HS-27A (cell line): ENCODE measurements around the gene NFIA.

ENCODE experiments used
- DNase-seq: peaks from one replicate; pipeline ENCODE4 v3.0.0-alpha.2; 2012; ENCODE audit warnings: low read depth, missing footprints

Gene NFIA

DNA sequence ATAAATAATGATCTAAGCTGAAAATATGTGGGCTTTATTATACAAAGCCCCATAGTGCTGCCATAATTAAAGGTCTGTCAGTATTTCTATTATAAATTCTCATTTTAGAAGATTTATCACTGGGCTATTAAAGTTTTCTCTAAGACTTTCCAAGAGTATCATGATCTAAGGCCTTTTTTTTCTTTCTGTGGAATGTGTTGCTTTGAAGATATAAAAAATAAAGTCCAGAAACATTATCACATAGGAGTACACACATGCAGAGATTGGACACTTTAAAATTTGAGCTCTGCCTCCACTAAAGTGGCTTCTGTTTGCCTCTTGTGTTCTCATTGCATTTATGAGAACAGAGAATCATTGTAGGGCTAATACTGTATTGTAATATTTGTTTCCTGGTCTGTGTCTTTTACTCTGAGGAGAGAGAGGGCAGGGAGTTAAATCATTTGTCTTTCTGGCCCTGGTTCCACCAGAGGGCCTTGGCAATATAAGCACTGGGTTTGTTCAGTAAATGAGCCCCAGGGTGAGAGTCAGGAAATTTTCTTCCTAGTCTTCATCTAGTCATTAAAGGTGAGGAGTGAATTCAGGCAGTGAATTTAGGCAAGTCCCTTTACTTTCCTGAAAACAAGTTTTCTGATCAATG lies 70.2 kb downstream of the NFIA start:
- DNase-seq: no peak

DNA sequence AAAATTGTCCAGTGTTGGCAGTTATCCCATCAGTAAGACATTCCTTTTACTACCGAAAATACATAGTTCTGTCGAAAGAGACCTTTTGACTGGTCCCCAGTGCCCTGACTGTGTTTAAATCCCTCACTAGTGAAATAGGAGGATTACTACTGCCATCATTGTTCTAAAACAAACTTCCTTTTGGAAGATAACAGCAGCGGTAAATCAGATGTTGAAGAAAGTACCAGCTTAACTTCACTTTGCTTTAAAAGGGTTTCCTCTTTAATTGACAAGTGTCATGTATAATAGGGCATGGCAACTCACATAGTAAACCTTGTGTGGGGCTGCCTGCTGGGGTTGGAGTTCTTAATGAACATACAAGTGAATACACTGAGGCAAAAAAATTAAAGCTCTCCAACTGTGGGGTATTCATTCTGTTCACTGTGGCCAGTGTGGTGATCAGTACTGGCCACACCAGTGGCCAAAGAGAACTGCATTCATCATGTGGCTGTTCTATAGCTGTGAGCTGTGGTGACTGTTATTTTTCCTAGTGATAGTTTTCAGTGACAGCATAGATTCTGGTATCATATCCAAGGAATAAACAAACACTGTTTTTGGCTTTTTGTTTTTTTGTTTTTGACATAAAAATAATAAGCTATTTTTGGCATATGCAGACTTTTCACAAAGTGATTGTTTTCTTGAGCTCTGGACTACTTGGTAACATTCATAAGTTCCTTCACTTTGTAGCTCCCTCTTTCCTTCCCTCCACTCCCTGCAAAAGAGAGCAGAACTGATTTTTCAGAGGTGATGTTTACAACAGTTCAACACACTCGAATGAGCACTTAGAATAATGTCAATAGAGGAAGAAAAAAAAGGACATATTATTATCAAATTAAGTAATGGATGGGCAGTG lies 74.5 kb downstream of the NFIA start:
- no peak for DNase-seq

GRCh38 chr1:61157468-61157987 lies 75.2 kb downstream of the NFIA start:
- no peak for DNase-seq

- DNase-seq: no peak
Observed at GRCh38 chr1:61158591-61158990, 76.2 kb downstream of the NFIA start.

- no peak for DNase-seq
Observed at GRCh38 chr1:61160526-61160925, 78.2 kb downstream of the NFIA start.

GRCh38 chr1:61162520-61163258 lies 80.3 kb downstream of the NFIA start:
- DNase-seq: no peak

GRCh38 chr1:61163355-61163754 lies 81.0 kb downstream of the NFIA start:
- DNase-seq: no peak

DNA sequence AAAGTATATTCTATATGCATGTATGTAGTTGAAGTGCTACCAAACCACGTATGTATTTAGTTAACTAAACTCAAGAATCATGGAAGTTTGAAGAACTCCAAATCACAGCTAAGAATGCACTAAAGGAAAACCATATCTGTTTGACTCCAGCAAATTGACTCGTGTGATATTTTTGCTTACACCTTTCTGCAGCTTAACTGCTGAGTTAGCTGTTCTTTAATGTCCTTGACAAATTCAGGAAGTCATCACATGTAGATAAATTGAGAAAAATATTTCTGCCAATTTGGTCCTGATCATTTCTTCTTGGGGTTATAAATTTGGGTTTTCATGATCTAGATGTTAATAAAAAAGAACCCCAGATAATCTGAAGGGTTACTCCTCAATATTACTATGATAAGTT lies 83.0 kb downstream of the NFIA start:
- no peak for DNase-seq

GRCh38 chr1:61167309-61167708 lies 84.9 kb downstream of the NFIA start:
- no peak for DNase-seq

DNA sequence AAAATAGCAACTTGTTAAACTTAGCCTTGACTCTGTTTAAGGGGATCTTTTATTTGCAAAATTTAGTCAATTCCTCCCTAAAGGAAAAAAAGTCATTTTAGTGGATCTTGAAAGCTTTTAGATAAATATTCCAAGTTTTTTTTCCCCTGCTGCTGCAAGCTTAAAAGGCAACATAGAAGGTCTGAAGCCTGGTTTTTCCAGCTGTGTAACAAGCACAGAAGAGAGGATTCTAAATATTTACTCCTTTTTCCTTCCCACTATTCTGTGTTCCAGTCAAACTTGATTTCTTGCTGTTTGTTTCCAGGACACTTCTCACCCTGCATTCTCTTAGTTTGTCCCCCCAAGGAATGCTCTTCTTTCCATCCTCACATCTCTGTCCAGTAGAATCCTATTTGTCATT lies 86.7 kb downstream of the NFIA start:
- DNase-seq: no peak

DNA sequence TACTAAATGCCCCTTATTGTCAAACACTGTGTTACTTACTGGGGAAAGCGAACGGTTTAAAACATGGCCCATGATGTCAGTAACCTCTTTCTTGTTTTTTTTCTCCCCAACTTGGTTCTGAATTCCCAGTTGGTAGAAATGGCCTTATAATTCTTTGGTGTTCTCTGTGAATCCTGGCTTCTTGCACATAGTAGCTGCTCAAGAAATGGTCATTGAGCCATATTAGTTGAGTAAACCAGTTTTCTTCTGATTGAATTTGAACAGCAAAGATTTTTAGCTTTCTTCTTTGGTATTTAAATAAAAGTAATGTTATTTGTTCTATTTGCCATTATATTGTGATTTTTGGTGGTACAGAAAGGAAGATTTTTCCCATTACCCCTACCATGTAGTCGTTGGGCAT lies 87.3 kb downstream of the NFIA start:
- DNase-seq: no peak

DNA sequence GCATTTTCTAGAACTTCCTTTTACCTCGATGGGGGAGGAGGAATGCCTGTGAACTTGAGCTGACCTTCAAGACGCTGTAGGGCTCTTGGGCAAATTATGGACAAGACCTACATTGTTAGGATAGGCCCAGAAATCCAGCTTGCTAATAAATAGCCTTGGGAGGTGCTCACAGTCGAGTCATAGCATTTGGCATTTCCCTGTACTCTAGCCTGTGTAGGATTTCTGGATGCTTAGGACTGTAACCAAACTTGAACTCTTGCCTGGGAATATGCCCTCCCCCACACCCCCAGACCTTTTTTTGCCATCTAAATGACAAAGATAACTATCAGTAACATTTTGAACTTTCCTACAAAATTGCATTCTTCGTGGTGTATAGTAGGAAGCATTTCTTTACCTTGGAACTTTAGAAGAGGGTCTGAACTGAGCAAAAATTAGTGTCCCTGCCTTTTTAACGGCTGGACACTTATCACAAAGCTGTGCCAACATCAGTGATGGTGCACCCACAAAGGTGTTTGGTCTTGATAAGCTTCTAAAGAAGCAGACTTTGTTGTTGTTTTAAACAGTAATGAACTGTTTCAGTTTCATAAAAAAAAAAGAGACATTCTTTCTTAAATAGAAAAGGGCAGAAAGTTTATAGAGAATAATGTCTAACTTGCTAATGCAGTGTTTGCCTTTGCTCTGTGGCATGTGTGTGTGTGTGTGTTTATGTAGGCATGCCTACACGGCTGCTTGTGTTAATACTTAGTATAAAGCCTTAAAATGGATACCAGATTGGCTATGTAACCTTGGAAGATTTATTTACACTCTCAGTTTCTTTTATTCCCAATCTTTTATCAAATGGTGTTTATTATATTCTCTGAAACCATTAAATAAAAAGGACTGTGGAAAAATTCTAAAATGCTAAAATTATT lies 88.2 kb downstream of the NFIA start:
- DNase-seq: no peak

GRCh38 chr1:61171346-61171745 lies 89.0 kb downstream of the NFIA start:
- DNase-seq: no peak

- DNase-seq: no peak
Observed at GRCh38 chr1:61171974-61172373, 89.6 kb downstream of the NFIA start.

DNA sequence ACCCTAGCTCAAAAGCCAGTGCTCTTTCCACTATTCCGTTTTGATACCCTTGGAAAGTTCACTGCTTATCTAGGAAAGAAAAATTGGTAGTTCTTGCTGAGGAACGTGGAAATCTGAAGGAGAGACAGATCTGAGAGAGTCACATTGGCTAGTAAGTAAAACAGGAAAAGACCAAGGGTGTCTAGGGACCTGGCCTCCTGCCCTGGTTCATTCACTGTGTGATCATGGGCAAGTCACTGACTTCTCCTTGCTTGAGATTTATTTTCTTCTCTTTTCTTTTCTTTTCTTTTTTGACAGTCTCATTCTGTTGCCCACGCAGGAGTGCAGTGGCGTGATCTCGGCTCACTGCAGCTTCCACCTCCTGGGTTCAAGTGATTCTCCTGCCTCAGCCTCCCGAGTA lies 90.8 kb downstream of the NFIA start:
- no peak for DNase-seq

GRCh38 chr1:61174060-61174795 lies 91.9 kb downstream of the NFIA start:
- no peak for DNase-seq

DNA sequence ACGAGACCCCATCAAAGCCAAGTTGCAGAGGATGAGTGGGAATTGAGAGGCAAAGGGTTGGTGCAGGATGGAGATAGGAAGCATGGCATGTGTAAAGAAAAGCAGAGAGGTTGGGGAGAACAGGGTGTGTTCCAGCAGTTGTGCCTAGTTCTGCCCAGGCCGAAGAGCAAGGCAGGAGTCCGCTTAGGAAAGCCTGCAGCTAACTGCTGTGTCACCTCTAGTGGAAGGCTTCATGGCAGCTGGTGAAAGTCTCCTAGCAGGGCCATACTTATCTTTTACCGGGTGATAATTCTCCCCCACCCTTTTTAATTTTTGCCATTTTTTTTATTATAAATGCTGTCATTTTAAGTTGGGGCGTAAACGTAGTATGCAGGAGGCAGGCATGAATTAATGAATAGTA lies 93.6 kb downstream of the NFIA start:
- no peak for DNase-seq

GRCh38 chr1:61181067-61182038 lies 99.0 kb downstream of the NFIA start:
- no peak for DNase-seq

GRCh38 chr1:61182049-61182448 lies 99.7 kb downstream of the NFIA start:
- DNase-seq: no peak

DNA sequence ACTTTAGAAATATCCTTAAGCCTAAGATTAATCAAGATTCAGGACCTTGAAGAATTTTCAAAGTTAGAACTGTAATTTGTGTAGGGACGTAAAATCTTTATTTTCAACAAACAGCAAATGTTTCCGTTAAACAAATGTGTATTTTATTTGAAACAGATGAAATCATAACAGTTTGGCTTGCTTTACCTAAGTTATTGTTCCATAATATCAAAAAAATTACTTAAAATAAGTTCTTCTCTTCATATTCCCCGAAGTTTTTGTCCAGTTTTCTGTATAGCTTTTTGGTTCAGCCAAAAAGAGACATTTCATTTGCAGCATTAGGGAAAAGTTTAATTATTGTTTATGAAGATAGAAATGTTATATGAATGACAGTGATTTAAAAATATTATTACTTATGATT lies 100.1 kb downstream of the NFIA start:
- DNase-seq: no peak
